Stimulated activated memory B cell treated with anti-CD40 and anti-IgM and Interleukin-4, amounts not matched to agents 10 μg/mL and 1 μg/mL and 100 μg/mL, for 72 hours (primary cell): ENCODE measurements around the gene CCND2.
A peak's percentile ranks its signal among the peaks of the same experiment; 100 is the strongest.

Source experiments
- ATAC-seq: fragments of 150-1000 bp; cut with Tn5 transposase; 2 replicates; pipeline ENCODE4 v1.10.0; 2021
- H3K27ac Mint-ChIP-seq: one replicate; pipeline ENCODE4 v1.8.0; 2022; ENCODE audit warnings: mild to moderate bottlenecking, mixed read lengths
- H3K27me3 Mint-ChIP-seq: one replicate; pipeline ENCODE4 v1.8.0; 2022; ENCODE audit warnings: mixed read lengths
- H3K36me3 Mint-ChIP-seq: one replicate; pipeline ENCODE4 v1.8.0; 2022; ENCODE audit warnings: mixed read lengths
- H3K4me1 Mint-ChIP-seq: one replicate; pipeline ENCODE4 v1.8.0; 2022; ENCODE audit warnings: mixed read lengths
- H3K4me3 Mint-ChIP-seq: one replicate; pipeline ENCODE4 v1.8.0; 2022; ENCODE audit warnings: mild to moderate bottlenecking, moderate library complexity, mixed read lengths
- H3K9me3 Mint-ChIP-seq: one replicate; pipeline ENCODE4 v1.8.0; 2022; ENCODE audit warnings: mixed read lengths

CCND2 gene

DNA sequence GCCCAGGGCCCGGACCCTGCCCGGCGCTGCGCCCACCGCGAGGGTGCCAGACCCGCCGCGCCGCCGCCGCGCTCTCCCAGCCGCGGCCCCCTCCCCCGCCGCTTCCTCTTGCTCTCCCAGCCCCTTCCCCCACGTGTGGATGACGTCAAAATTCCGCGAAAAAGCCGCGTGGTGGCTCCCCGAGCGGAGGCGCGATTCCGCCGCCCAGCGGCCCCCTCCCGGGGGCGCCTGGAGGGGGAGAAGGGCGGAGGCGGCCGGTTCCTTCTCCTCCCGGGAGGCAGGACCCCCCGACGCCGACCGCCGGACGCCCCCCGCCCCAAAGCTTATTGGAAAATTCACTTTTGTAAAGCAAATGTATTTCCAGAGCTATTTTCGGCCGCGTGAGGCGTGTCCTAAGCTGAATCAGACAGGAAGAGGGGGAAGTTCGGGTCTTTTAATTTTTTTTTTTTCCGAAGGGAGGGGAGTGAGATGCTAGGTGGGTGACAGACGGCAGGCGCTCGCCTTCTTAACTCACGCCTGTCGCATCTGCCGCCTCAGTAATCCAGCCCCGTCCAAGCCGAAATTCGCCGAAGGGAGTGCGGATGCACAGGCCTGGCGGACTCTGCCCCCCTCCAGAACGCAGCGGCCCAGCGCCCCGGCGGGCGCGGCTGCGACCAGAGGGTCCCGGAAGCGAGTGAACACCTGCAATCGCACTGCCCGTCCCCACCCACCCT is 4.1 kb upstream of the CCND2 start:
- H3K4me3 Mint-ChIP-seq = peak overlapping the region; percentile 94

GRCh38 chr12:4270016-4270830 is 3.3 kb upstream of the CCND2 start:
- Mint-ChIP-seq H3K9me3 (no peaks in the 10 kb centered on the region), H3K27ac (peak overlapping the region; percentile 89), H3K27me3 (no peaks in the 10 kb centered on the region), H3K4me1 (peaks cover 39% of the 10 kb centered on the region), H3K36me3 (peaks cover 4% of the 10 kb centered on the region), H3K4me3 (peak overlapping the region; percentile 95)
- ATAC-seq = no peak

More for the DNA sequence above, 4.1 kb upstream of the CCND2 start:
- H3K9me3 Mint-ChIP-seq = no peaks in the 10 kb centered on the region
- peaks cover 34% of the 10 kb centered on the region for H3K4me1 Mint-ChIP-seq
- peak; percentile 58 for ATAC-seq
- H3K36me3 Mint-ChIP-seq = no peaks in the 10 kb centered on the region
- no peaks in the 10 kb centered on the region for H3K27me3 Mint-ChIP-seq
- peak overlapping the region; percentile 89 for H3K27ac Mint-ChIP-seq

GRCh38 chr12:4270831-4271716 is 2.5 kb upstream of the CCND2 start:
- Mint-ChIP-seq H3K36me3 (peaks cover 5% of the 10 kb centered on the region), H3K4me1 (peaks cover 47% of the 10 kb centered on the region), H3K9me3 (no peaks in the 10 kb centered on the region), H3K4me3 (peak overlapping the region; percentile 95), H3K27ac (peak overlapping the region; percentile 89), H3K27me3 (no peaks in the 10 kb centered on the region)
- ATAC-seq = no peak

GRCh38 chr12:4271717-4272423 is 1.7 kb upstream of the CCND2 start:
- H3K9me3 Mint-ChIP-seq = no peaks in the 10 kb centered on the region
- H3K36me3 Mint-ChIP-seq = peaks cover 8% of the 10 kb centered on the region
- H3K27me3 Mint-ChIP-seq = no peaks in the 10 kb centered on the region
- peaks cover 55% of the 10 kb centered on the region for H3K4me1 Mint-ChIP-seq
- peak; percentile 77 for ATAC-seq
- H3K4me3 Mint-ChIP-seq = peak overlapping the region; percentile 95
- peak overlapping the region; percentile 89 for H3K27ac Mint-ChIP-seq

DNA sequence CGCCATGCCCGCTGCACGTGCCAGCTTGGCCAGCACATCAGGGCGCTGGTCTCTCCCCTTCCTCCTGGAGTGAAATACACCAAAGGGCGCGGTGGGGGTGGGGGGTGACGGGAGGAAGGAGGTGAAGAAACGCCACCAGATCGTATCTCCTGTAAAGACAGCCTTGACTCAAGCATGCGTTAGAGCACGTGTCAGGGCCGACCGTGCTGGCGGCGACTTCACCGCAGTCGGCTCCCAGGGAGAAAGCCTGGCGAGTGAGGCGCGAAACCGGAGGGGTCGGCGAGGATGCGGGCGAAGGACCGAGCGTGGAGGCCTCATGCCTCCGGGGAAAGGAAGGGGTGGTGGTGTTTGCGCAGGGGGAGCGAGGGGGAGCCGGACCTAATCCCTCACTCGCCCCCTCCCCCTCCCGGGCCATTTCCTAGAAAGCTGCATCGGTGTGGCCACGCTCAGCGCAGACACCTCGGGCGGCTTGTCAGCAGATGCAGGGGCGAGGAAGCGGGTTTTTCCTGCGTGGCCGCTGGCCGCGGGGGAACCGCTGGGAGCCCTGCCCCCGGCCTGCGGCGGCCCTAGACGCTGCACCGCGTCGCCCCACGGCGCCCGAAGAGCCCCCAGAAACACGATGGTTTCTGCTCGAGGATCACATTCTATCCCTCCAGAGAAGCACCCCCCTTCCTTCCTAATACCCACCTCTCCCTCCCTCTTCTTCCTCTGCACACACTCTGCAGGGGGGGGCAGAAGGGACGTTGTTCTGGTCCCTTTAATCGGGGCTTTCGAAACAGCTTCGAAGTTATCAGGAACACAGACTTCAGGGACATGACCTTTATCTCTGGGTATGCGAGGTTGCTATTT is 914 bp upstream of the CCND2 start:
- peak overlapping the region; percentile 95 for H3K4me3 Mint-ChIP-seq
- peak; percentile 5 for ATAC-seq
- H3K4me1 Mint-ChIP-seq = peaks cover 60% of the 10 kb centered on the region
- peak overlapping the region; percentile 89 for H3K27ac Mint-ChIP-seq
- peaks cover 12% of the 10 kb centered on the region for H3K36me3 Mint-ChIP-seq
- H3K27me3 Mint-ChIP-seq = no peaks in the 10 kb centered on the region
- no peaks in the 10 kb centered on the region for H3K9me3 Mint-ChIP-seq

GRCh38 chr12:4273273-4273651 is 300 bp upstream of the CCND2 start:
- Mint-ChIP-seq H3K9me3 (no peaks in the 10 kb centered on the region), H3K27ac (peak overlapping the region; percentile 89), H3K36me3 (peaks cover 12% of the 10 kb centered on the region), H3K27me3 (no peaks in the 10 kb centered on the region), H3K4me3 (peak overlapping the region; percentile 95), H3K4me1 (peaks cover 56% of the 10 kb centered on the region)
- peak; percentile 1 for ATAC-seq

DNA sequence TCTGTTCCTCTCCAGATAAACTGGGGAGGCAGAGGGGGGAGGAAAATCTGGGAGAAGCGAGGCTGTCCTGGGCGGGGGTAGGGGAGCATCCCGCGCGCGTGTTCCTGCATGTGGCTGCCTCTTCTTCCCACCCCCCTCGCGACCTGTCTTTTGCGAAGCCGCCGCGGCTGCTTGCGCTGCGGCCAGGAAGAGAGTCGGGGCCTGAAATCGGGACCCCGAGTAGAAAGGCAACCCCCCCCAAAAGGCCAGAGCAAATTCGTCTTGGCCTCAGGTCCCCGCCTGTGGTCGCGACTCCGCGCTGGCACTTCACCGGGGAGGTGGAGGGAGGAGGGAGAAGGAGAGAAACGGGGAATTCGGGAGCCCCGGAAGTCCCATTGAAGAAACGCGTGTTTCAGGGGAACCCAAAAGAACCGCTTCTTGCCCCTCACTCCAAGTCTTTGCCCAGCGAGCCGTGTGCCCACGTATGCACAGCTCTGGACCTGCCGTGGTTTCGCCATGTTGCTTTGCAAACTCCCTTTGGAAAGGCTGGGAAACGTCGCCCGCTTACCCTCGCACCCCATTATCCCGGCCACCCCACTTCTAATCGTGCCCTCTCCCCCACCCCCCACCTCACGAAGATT is 944 bp downstream of the CCND2 start:
- Mint-ChIP-seq H3K27me3 (no peaks in the 10 kb centered on the region), H3K9me3 (no peaks in the 10 kb centered on the region), H3K27ac (peak overlapping the region; percentile 89), H3K4me1 (peaks cover 56% of the 10 kb centered on the region), H3K4me3 (peak overlapping the region; percentile 95), H3K36me3 (peaks cover 21% of the 10 kb centered on the region)
- no peak for ATAC-seq

DNA sequence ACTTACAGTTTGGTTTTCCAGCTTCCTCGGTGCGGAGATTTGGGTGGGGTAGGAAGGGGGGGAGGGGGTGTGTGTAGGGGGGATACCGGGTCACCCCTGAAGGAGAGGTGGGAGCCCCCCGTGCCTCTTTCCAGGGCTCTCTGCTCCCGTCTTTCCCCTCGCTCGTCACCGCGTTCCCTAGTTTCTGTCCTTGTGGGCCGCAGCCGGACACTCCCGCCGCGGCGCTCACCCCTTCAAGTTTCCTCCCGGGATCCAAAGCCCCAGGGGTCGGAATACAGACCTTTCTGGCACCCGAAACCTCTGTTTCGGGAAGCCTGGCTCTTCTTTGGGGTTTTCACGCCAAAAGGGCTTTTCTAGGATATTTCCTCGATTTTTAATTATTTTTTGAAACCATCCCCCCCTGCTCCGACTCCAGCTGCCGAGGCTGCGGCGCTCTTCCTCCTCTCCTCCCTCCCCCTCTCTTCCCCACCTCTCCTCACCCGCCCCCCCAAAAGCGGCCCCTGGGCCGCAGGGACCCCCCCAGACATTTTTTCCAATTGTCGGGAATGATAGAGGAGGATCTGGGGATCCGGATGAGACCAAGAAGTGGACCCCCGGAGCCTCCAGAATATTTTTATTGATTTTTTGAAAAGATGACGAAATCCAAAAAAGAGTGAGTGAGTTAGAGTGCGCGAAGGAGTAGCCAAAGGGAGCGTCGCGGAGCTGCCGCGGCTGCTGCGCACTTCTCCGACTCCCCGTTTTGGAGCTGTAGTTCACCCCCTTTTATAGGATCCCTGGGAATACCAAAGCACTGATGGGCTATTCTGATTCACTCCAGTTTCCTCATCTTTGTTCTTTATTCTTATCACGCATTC is 1.7 kb downstream of the CCND2 start:
- H3K36me3 Mint-ChIP-seq = peaks cover 23% of the 10 kb centered on the region
- no peaks in the 10 kb centered on the region for H3K27me3 Mint-ChIP-seq
- no peaks in the 10 kb centered on the region for H3K9me3 Mint-ChIP-seq
- no peak for ATAC-seq
- H3K4me1 Mint-ChIP-seq = peaks cover 53% of the 10 kb centered on the region
- H3K4me3 Mint-ChIP-seq = peak overlapping the region; percentile 95
- H3K27ac Mint-ChIP-seq = peak overlapping the region; percentile 89

DNA sequence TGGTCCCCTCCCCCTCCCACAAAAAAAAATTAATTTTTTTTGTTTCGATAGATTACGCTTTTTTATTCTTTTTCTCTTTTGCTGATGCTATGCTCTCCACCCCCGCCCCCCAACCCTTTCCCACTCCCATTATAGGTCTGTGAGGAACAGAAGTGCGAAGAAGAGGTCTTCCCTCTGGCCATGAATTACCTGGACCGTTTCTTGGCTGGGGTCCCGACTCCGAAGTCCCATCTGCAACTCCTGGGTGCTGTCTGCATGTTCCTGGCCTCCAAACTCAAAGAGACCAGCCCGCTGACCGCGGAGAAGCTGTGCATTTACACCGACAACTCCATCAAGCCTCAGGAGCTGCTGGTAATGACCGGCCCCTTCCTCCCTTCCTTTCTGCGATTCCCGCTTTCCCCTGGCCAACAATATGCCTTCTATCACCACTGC is 2.3 kb downstream of the CCND2 start:
- Mint-ChIP-seq H3K36me3 (peaks cover 29% of the 10 kb centered on the region), H3K27ac (peak overlapping the region; percentile 89), H3K4me3 (peak overlapping the region; percentile 95), H3K9me3 (no peaks in the 10 kb centered on the region), H3K4me1 (peaks cover 55% of the 10 kb centered on the region), H3K27me3 (no peaks in the 10 kb centered on the region)
- no peak for ATAC-seq

- peak; percentile 67 for ATAC-seq
- Mint-ChIP-seq H3K9me3 (no peaks in the 10 kb centered on the region), H3K4me1 (peaks cover 59% of the 10 kb centered on the region), H3K27me3 (no peaks in the 10 kb centered on the region), H3K27ac (peak overlapping the region; percentile 89), H3K36me3 (peaks cover 36% of the 10 kb centered on the region), H3K4me3 (peak overlapping the region; percentile 57)
Observed at GRCh38 chr12:4276524-4277204, 3.1 kb downstream of the CCND2 start.

GRCh38 chr12:4277205-4277543 is 3.6 kb downstream of the CCND2 start:
- Mint-ChIP-seq H3K27ac (peak overlapping the region; percentile 89), H3K4me1 (peaks cover 59% of the 10 kb centered on the region), H3K27me3 (no peaks in the 10 kb centered on the region), H3K36me3 (peaks cover 41% of the 10 kb centered on the region), H3K4me3 (peak overlapping the region; percentile 57), H3K9me3 (no peaks in the 10 kb centered on the region)
- ATAC-seq = no peak

DNA sequence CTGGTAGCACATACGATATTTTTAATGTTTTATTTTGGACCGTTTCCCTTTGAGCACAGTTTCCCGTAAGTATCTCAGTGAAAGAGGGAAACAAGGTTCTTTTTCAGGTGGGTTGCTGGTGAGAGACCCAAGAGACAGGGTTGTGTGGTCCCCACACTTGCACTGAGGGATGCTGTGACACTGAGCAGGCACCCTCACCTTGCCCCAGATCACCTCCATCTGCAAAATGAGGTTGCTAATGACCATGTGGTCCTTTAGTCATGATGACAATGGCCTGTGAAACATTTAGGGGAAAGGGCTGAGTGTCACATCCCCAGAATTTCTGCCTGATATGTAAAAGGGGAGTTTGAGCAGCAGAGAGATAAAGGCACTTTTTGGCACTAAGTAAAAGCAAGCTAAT is 4.3 kb downstream of the CCND2 start:
- Mint-ChIP-seq H3K4me3 (no peak overlapping the region), H3K27ac (no peak overlapping the region), H3K9me3 (no peaks in the 10 kb centered on the region), H3K36me3 (peaks cover 48% of the 10 kb centered on the region), H3K4me1 (peaks cover 59% of the 10 kb centered on the region), H3K27me3 (no peaks in the 10 kb centered on the region)
- ATAC-seq = no peak
